Midbrain (tissue), 1 donor: Measurements from ENCODE around the gene SLIT1.
A peak's percentile ranks its signal among the peaks of the same experiment; 100 is the strongest.
"Not testable (repeated sequence)": the region's sequence is repeated elsewhere in the genome, so short reads cannot be mapped to it uniquely, and the experiment has no call there.

ENCODE experiments used
- DNase-seq: peaks from one replicate; lab custom pipeline; 2025; lab: John Stamatoyannopoulos, UW

Gene SLIT1

GRCh38 chr10:97042716-97043562, 142.8 kb downstream of the SLIT1 start:
- DNase-seq, result no peak

- no peak for DNase-seq
Measured at GRCh38 chr10:97042081-97042480, 143.7 kb downstream of the SLIT1 start.

GRCh38 chr10:97040706-97041105, 145.1 kb downstream of the SLIT1 start:
- no peak for DNase-seq

GRCh38 chr10:97040248-97040584, 145.5 kb downstream of the SLIT1 start:
- DNase-seq, result no peak

- DNase-seq, result no peak
Measured at GRCh38 chr10:97039538-97040247, 146.1 kb downstream of the SLIT1 start.

- DNase-seq, result no peak
Measured at GRCh38 chr10:97038688-97039087, 147.1 kb downstream of the SLIT1 start.

- peak; percentile 84 for DNase-seq
Measured at GRCh38 chr10:97037365-97038361, 148.1 kb downstream of the SLIT1 start.

- no peak for DNase-seq
Measured at GRCh38 chr10:97034958-97035769, 150.6 kb downstream of the SLIT1 start.

GRCh38 chr10:97034301-97034700, 151.5 kb downstream of the SLIT1 start:
- DNase-seq, result no peak

GRCh38 chr10:97033841-97034240, 151.9 kb downstream of the SLIT1 start:
- DNase-seq, result not testable (repeated sequence)

GRCh38 chr10:97032624-97033023, 153.1 kb downstream of the SLIT1 start:
- DNase-seq, result no peak

- no peak for DNase-seq
Measured at GRCh38 chr10:97031459-97031858, 154.3 kb downstream of the SLIT1 start.

GRCh38 chr10:97030894-97031293, 154.9 kb downstream of the SLIT1 start:
- no peak for DNase-seq

GRCh38 chr10:97029271-97029670, 156.5 kb downstream of the SLIT1 start:
- DNase-seq, result no peak

- DNase-seq, result no peak
Measured at GRCh38 chr10:97028832-97029178, 157.0 kb downstream of the SLIT1 start.

- DNase-seq, result no peak
Measured at GRCh38 chr10:97028126-97028831, 157.5 kb downstream of the SLIT1 start.

GRCh38 chr10:97025613-97026242, 160.0 kb downstream of the SLIT1 start:
- DNase-seq, result peak; percentile 73

GRCh38 chr10:97024168-97025073, 161.3 kb downstream of the SLIT1 start:
- no peak for DNase-seq
